PFSK-1 (cell line): ENCODE data around the gene F7.

Experiments
- FOXP2 ChIP-seq: optimal IDR thresholded peaks from 2 replicates; pipeline ENCODE3; 2011; ENCODE audit warnings: borderline replicate concordance, control low read depth, inconsistent platforms; ENCODE audit not compliant: insufficient read depth; ENCODE audit errors: extremely low read length, extremely low read depth
- POLR2AphosphoS5 ChIP-seq: IDR thresholded peaks from 2 replicates; pipeline ENCODE4 v1.6.1; 2012; ENCODE audit warnings: low read depth, mild to moderate bottlenecking, control low read depth, low read length, moderate library complexity
- SIN3A ChIP-seq: IDR thresholded peaks from 2 replicates; pipeline ENCODE4 v1.6.1; 2012; ENCODE audit warnings: mild to moderate bottlenecking, low read length, moderate library complexity, borderline replicate concordance; ENCODE audit not compliant: insufficient read depth
- TAF1 ChIP-seq: IDR thresholded peaks from 2 replicates; pipeline ENCODE4 v1.6.1; 2012; ENCODE audit warnings: low read length, control low read depth, borderline replicate concordance; ENCODE audit not compliant: insufficient read depth
- TF ChIP-seq, protein P1 (sequence below), 2 experiments: IDR thresholded peaks; 2 replicates each; pipeline versions ENCODE4 v1.6.1 to v1.8.0; 2011 to 2012; ENCODE audit warnings: low read depth in 2 of 2, low read length in 2 of 2, control low read depth in 1 of 2, inconsistent platforms in 1 of 2, mild to moderate bottlenecking in 1 of 2, moderate library complexity in 1 of 2; ENCODE audit not compliant: insufficient read depth in 1 of 2

The F7 gene

GRCh38 chr13:113063091-113063491 is 42.5 kb upstream of the F7 start:
- TF ChIP-seq POLR2AphosphoS5 (no peak), FOXP2 (no peak), SIN3A (no peak), TAF1 (no peak)
- TF ChIP-seq, protein P1, sequence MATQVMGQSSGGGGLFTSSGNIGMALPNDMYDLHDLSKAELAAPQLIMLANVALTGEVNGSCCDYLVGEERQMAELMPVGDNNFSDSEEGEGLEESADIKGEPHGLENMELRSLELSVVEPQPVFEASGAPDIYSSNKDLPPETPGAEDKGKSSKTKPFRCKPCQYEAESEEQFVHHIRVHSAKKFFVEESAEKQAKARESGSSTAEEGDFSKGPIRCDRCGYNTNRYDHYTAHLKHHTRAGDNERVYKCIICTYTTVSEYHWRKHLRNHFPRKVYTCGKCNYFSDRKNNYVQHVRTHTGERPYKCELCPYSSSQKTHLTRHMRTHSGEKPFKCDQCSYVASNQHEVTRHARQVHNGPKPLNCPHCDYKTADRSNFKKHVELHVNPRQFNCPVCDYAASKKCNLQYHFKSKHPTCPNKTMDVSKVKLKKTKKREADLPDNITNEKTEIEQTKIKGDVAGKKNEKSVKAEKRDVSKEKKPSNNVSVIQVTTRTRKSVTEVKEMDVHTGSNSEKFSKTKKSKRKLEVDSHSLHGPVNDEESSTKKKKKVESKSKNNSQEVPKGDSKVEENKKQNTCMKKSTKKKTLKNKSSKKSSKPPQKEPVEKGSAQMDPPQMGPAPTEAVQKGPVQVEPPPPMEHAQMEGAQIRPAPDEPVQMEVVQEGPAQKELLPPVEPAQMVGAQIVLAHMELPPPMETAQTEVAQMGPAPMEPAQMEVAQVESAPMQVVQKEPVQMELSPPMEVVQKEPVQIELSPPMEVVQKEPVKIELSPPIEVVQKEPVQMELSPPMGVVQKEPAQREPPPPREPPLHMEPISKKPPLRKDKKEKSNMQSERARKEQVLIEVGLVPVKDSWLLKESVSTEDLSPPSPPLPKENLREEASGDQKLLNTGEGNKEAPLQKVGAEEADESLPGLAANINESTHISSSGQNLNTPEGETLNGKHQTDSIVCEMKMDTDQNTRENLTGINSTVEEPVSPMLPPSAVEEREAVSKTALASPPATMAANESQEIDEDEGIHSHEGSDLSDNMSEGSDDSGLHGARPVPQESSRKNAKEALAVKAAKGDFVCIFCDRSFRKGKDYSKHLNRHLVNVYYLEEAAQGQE (IDR thresholded peaks at IDR 0.05; ENCODE audit: insufficient read depth in 1 of 2, low read depth in 2 of 2, low read length in 2 of 2): no peak

- no peak for TF ChIP-seq SIN3A
Observed at GRCh38 chr13:113064000-113064533, 41.5 kb upstream of the F7 start.

DNA sequence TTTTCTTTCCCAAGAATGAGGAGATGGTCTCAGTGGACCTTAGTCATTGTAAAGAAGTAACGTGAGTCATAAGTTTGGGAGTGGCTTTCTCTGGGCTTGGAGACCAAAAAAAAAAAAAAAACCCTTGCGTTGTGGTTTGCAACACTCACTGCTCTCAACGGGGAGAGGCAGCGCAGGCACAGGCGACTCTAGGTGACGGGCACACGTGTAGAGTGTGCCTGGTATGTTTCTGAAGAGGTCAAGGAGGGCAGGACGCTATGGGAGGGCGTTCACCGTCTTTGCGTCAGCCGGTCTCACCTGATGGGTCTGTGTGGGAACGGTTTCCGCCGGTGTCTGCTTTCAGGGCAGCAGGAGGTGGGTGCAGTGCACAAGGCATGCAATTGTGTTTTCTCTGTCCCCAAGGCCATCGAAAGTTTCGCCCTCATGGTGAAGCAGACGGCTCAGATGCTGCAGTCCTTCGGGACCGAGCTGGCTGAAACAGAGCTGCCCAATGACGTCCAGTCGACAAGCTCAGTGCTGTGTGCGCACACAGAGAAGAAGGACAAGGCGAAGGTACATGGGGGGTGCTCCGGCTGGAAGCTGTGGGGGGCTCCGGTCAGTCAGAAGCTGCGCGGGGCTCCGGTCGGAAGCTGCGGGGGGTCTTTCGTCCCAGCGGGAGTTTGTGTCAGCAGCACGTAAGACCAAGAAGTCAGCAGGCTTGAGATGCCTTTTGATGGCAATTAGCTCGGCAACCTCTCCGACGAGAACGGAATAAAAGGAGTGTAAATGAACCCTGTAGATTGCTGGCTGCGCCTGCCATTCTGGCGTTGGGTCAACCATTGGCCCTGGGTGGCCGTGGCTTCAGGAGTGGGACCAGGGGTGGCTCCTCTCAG is 40.8 kb upstream of the F7 start:
- TF ChIP-seq TAF1 (no peak), POLR2AphosphoS5 (no peak), SIN3A (no peak), FOXP2 (no peak)
- TF ChIP-seq, protein P1 (IDR thresholded peaks at IDR 0.05; ENCODE audit: insufficient read depth in 1 of 2, low read depth in 2 of 2, low read length in 2 of 2): no peak

GRCh38 chr13:113065406-113066141 is 40.0 kb upstream of the F7 start:
- TF ChIP-seq, protein P1 (IDR thresholded peaks at IDR 0.05; ENCODE audit: insufficient read depth in 1 of 2, low read depth in 2 of 2, low read length in 2 of 2): no peak
- TF ChIP-seq SIN3A (no peak), FOXP2 (no peak), TAF1 (no peak), POLR2AphosphoS5 (no peak)

- no peak for TF ChIP-seq POLR2AphosphoS5
- TF ChIP-seq FOXP2: no peak
- TF ChIP-seq, protein P1 (IDR thresholded peaks at IDR 0.05; ENCODE audit: insufficient read depth in 1 of 2, low read depth in 2 of 2, low read length in 2 of 2): no peak
- no peak for TF ChIP-seq TAF1
- TF ChIP-seq SIN3A: no peak
Observed at GRCh38 chr13:113066142-113066455, 39.5 kb upstream of the F7 start.
